GM19468 (cell line): ENCODE results near the gene PLEKHH1.
"Not testable (repeated sequence)": the region's sequence is repeated elsewhere in the genome, so short reads cannot be mapped to it uniquely, and the experiment has no call there.

ENCODE experiments used
- ATAC-seq: cut with Tn5 transposase; IDR thresholded peaks from one replicate; pipeline ENCODE4 v1.9.1; 2021; ENCODE audit warnings: mild to moderate bottlenecking, moderate library complexity, moderate number of reproducible peaks; ENCODE audit not compliant: unreplicated experiment; ENCODE audit errors: extremely low read depth

PLEKHH1 gene

DNA sequence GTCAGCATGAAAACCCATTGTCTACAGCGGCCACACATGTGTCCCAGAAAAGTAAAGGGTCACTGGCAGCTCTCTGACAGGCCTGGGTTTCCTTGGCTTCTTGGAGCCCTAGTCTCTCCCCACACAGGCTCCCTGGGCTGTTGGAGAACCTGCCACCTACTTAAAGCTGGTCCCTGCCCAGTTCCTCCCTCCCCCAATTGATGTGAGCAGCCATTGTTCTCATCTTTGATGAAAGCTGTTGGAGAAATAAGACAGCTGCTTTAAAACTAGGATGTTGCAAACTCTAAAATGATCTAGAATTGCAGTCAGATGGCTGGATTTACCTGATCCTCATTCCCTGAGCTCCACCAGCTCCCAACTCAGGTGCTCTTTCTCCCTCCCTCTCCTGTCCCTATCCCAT is 4.8 kb upstream of the PLEKHH1 start:
- no peak for ATAC-seq

- no peak for ATAC-seq
Measured at GRCh38 chr14:67529947-67530935, 2.8 kb upstream of the PLEKHH1 start.

- ATAC-seq, result no peak
Measured at GRCh38 chr14:67532606-67532997, 488 bp upstream of the PLEKHH1 start.

GRCh38 chr14:67533754-67534085 is 630 bp downstream of the PLEKHH1 start:
- ATAC-seq, result no peak

DNA sequence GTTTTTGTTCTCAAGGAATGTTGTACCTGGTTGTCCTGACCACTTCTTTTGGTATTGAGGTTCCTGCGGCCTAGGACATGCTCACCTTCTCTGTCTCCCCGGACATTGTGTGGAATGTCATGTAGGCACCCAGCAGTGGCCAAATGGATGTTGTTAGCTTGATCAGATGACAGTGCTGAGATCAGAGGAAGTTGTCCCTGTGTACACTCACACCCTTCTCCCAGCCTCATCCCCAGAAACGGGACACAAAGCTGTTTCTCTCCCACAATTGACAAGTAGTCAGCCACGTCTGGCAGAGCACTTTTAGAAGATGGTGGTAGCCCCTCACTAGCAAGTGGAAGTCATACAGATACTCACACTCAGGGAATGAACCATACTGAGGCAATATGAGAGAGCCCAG is 3.0 kb downstream of the PLEKHH1 start:
- ATAC-seq, result no peak

- ATAC-seq, result no peak
Measured at GRCh38 chr14:67537736-67538135, 4.6 kb downstream of the PLEKHH1 start.

DNA sequence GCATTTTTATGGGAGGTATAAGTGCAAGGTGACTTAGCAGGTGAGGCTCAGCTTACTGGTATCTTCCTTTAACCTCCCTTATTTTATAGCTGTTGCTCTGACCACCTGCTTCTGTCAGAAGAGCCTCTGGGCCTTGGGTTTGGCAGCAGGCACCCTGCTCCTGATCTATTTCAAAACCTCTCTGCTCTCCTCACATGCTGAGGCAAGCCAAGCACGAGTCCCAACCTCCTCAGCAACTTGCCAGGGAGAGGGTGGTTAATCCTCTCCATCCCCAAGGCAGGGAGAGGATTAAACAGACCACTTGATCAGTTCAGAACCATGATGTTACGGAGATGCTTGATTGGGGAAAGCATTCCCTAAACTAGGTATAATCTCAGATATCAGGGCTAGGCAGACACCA is 5.4 kb downstream of the PLEKHH1 start:
- ATAC-seq, result no peak

- ATAC-seq, result no peak
Measured at GRCh38 chr14:67539116-67539515, 6.0 kb downstream of the PLEKHH1 start.

- ATAC-seq, result no peak
Measured at GRCh38 chr14:67541448-67542387, 8.6 kb downstream of the PLEKHH1 start.

GRCh38 chr14:67542620-67543019 is 9.5 kb downstream of the PLEKHH1 start:
- ATAC-seq, result not testable (repeated sequence)

- no peak for ATAC-seq
Measured at GRCh38 chr14:67544590-67544989, 11.5 kb downstream of the PLEKHH1 start.

DNA sequence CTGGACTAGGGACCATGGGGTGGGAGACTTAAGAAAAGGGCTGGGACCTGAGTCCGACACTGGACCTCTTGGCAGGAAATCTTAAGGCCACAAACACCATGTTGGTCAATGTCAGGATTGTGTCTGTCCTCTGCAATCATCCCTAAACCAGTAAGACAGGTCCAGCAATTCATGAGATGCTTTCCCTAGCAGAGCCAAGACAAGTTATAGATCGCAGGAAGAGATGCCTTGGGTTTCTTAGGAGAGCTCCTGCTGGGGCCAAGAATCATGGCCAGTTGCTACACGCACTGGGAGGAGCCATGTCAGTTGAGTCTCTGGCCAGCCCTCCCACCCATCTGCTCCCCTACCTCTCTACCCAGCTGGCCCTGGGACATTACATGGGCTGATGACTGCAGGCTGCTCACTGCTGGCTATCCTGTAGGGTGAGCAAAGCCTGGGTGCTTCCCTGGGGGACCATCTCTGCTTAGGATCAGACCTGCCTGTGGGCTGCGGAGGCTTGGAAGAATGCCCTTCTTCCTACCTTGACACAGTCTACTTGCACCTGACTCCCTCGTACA is 14.2 kb downstream of the PLEKHH1 start:
- no peak for ATAC-seq

GRCh38 chr14:67549734-67550133 is 16.6 kb downstream of the PLEKHH1 start:
- ATAC-seq, result no peak

DNA sequence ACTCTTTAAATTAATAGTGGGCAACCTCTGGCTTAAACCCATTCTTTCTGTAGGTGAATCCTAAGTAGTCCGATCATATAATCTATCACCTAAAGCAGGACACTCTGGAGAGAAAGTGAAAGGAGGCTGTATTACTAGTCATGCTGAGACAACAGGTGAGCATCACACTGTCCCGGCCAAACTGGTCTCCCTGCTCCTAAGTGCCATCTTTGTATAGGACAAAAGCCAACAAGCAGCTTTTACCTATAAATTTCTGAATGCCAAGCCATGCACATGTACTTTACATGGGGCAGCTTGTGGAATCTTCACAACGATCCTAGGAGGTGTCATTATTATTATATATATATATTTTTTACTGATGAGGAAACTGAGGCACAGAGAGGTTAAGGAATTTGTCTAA is 18.0 kb downstream of the PLEKHH1 start:
- no peak for ATAC-seq

- ATAC-seq, result no peak
Measured at GRCh38 chr14:67551940-67552339, 18.9 kb downstream of the PLEKHH1 start.

DNA sequence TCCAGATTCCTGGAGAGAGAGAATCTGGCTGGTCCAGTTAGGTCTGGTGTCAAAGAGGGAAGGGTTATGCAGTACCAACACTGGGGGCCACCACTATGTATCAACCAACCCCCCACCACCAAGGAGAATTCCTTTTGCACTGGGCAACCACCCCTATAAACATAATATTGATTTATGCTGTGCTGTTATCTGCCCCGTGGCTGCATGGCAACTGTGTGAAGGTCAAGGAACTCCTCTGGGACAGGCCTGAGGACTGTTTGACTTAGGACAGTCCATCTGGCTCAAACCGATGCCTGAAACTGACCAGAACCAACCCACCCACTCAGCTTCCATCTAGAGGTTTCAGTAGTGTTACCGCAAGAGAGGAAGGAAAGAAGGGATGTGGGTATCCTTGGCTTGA is 20.5 kb downstream of the PLEKHH1 start:
- no peak for ATAC-seq

DNA sequence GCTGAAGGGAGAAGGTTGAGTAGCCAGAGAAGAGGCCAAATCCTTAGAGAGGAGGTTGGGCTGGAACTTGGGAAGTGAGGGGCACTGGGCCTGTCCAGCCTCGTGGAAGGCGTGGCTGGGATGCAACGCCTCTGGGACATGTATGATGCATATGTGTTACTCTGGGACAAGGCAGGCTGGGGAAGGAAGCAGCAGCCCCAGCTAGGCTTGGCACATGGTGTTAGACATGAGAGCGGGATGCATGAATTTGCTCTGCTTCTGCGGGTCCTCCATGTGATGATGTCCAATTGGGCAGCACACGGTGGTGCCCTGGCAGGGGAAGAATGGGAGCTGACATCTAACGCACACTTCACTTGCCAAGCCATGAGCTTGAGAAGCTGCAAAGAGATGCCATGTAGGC is 21.3 kb downstream of the PLEKHH1 start:
- no peak for ATAC-seq

DNA sequence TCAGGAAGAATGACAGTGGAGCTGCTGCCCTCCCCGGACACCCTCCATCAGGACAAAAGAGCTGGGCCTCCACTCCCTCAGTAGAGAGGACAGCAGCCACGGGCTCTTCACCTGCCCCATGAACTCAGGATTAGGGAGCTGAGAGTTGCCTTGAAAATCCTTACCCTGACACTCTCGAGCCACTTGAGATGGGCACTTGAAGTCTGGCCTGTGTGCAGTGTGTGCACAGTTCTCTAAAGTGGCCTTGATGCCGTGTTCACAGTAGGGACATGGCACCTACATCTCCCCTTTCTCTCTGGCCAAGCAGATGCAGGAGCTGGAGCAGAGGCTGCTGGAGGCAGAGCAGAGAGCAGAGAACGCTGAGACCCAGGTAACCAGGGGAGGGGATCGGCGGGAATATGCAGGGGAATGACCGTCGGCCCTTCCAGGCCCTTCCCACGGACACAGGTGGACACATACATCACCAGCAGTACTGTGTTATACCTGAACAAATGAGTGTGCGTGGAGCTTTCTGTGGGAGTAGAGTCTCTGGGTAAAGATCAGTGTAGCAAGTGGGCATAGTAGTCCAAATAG is 22.5 kb downstream of the PLEKHH1 start:
- no peak for ATAC-seq

DNA sequence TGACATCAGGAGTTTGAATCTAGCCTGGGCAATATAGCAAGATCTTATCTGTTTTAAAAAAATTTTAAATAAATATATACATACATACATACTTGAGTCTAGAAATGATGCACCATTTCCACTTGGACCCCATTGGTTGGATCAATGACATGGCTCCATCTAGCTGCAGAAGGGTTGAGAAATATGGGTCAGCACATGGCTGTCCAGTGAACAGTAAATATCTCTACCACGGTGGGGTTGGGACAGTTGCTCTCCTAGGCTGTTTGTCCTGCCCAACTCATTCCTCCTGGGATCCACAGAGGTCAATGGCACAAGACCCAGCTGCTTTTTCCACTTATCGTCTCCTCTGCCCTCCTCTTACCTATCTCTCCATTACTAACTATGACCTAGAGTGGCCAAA is 23.6 kb downstream of the PLEKHH1 start:
- ATAC-seq, result no peak

GRCh38 chr14:67557118-67557517 is 24.0 kb downstream of the PLEKHH1 start:
- no peak for ATAC-seq
